Body of pancreas (tissue), 4 donors: ENCODE data around the gene SIM1.

Source experiments
- POLR2A ChIP-seq, 3 donors: fragments of 450-650 bp; IDR thresholded peaks; one replicate each; pipeline ENCODE4 v1.6.1; 2016; ENCODE audit warnings: antibody characterized with exemption in 3 of 3, mild to moderate bottlenecking in 2 of 3
- TF ChIP-seq, protein P1 (sequence below), 7 experiments: fragments of 450-650 bp in 4 of 7; fragments of 200-600 bp in 3 of 7; sonication (generic) in 3 of 7; IDR thresholded peaks; one replicate each; pipeline ENCODE4 v1.5.1; 2016 to 2019; ENCODE audit warnings: antibody characterized with exemption in 7 of 7

DNA sequence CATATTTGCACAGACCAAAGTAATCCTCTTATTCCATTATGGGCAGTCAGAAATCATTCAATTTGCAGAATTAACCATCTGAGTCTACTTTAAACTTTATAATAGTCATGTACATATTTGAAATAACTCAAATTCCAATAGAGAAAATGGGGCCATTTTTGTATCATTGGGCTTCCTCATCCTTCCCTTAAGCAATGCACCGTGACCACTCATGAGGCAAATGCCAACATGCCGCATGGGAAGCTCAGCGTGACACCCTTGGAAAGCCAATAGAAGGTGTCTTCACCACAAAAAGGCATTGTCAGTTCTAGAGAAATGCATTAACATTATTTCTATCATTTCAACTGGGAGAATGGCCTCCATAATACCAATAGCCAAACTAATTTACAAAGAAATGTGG, 38.5 kb downstream of the SIM1 start:
- TF ChIP-seq, protein P1, sequence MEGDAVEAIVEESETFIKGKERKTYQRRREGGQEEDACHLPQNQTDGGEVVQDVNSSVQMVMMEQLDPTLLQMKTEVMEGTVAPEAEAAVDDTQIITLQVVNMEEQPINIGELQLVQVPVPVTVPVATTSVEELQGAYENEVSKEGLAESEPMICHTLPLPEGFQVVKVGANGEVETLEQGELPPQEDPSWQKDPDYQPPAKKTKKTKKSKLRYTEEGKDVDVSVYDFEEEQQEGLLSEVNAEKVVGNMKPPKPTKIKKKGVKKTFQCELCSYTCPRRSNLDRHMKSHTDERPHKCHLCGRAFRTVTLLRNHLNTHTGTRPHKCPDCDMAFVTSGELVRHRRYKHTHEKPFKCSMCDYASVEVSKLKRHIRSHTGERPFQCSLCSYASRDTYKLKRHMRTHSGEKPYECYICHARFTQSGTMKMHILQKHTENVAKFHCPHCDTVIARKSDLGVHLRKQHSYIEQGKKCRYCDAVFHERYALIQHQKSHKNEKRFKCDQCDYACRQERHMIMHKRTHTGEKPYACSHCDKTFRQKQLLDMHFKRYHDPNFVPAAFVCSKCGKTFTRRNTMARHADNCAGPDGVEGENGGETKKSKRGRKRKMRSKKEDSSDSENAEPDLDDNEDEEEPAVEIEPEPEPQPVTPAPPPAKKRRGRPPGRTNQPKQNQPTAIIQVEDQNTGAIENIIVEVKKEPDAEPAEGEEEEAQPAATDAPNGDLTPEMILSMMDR (IDR thresholded peaks at IDR 0.05) = no peak
- TF ChIP-seq POLR2A (IDR thresholded peaks at IDR 0.05) = no peak
